ENCODE results near the gene MGLL.

Gene MGLL

DNA sequence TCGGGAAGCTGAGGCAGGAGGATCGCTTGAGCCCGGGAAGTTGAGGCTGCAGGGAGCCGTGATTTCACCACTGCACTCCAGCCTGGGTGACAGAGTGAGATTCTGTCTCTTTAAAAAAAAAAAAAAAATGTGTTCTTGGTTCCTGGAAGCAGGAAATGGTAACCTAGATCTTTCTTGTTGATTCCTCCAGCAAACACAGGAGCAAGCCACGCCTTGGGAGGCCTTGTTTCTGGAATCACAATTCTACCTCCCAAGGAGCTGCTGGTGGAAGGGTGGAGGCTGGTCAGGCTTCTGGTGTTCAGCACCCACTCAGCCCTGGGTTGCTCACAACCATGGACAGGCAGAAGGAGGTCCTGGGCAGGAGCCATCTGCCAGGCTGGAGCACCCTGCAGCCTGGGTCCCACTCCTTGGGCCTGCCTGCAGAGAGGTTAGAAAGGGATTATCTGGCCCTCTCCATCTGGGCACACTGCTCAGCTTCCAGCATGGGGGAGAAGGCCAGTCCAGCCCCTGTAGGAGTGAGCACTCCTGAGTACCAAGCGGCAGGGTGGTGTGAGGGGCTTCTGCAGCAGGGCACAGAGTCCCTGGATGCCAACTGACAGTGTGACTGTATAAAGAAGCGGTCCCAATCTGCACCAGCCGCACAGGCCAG lies 84.0 kb downstream of the MGLL start:
- Histone ChIP-seq H2AFZ (ENCODE audit: low read depth, low read length, severe bottlenecking) (no peak overlapping the region), H3K36me3 (ENCODE audit: low read length) (no peaks in the 10 kb centered on the region), H3K79me2 (ENCODE audit: insufficient read depth, low read length) (no peaks in the 10 kb centered on the region), H3K4me2 (ENCODE audit: low read depth, low read length, poor library complexity, severe bottlenecking) (no peak overlapping the region), H3K4me3 (ENCODE audit: insufficient read depth, low read length, poor library complexity, severe bottlenecking) (no peak overlapping the region), H4K20me1 (ENCODE audit: low read depth, low read length) (no peaks in the 10 kb centered on the region), H3F3A (ENCODE audit: insufficient read depth) (0 out of 2 replicates have a peak, but pooled peaks cover 10% of the 10 kb centered on the region), H3K9me3 (ENCODE audit: insufficient read depth, low read length) (no peaks in the 10 kb centered on the region), H3K27me3 (ENCODE audit: low read length) (no peaks in the 10 kb centered on the region), H3K9ac (ENCODE audit: low read length) (no peak overlapping the region), H3K9me2 (replicated peaks; ENCODE audit: insufficient read depth, low read length) (no peaks in the 10 kb centered on the region), H3K27ac (ENCODE audit: low read depth, low read length) (no peak overlapping the region)
- TF ChIP-seq, protein P1, sequence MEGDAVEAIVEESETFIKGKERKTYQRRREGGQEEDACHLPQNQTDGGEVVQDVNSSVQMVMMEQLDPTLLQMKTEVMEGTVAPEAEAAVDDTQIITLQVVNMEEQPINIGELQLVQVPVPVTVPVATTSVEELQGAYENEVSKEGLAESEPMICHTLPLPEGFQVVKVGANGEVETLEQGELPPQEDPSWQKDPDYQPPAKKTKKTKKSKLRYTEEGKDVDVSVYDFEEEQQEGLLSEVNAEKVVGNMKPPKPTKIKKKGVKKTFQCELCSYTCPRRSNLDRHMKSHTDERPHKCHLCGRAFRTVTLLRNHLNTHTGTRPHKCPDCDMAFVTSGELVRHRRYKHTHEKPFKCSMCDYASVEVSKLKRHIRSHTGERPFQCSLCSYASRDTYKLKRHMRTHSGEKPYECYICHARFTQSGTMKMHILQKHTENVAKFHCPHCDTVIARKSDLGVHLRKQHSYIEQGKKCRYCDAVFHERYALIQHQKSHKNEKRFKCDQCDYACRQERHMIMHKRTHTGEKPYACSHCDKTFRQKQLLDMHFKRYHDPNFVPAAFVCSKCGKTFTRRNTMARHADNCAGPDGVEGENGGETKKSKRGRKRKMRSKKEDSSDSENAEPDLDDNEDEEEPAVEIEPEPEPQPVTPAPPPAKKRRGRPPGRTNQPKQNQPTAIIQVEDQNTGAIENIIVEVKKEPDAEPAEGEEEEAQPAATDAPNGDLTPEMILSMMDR (IDR thresholded peaks at IDR 0.05; ENCODE audit: insufficient read depth, low read length, poor library complexity, severe bottlenecking), result no peak
- no peak for TF ChIP-seq EZH2phosphoT487 (conservative IDR thresholded peaks at IDR 0.05; ENCODE audit: low read length)

DNA sequence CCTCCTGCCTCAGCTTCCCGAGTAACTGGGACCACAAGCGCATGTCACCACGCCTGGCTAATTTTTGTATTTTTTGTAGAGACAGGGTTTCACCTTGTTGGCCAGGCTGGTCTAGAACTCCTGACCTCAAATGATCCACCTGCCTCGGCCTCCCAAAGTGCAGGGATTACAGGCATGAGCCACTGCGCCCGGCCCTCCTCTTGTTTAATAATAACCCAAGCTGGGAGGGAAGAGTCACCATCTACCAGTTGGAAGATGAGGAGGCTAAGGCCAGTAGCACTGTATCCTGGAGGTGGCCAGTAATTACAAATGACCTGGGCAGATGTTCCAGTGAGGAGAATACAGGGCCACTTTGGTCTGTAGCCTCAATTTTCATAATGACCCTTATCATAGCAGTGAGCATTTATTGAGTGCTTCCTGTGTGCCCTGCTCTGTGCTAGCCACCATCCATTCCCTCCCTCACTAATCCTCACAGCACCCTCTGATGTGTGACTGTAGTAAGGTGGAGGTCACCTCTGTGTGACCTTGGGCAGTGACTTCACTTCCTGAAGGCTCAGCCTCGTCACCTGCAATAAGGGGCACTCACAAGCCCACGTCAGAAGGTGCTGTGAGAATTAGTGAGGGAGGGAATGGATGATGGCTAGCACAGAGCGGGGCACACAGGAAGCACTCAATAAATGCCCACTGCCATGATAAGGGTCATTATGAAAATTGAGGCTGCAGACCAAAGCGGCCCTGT lies 85.3 kb downstream of the MGLL start:
- H3F3A ChIP-seq (ENCODE audit: insufficient read depth), result 0 out of 2 replicates have a peak, but pooled peaks cover 10% of the 10 kb centered on the region
- H3K9me2 ChIP-seq (replicated peaks; ENCODE audit: insufficient read depth, low read length), result no peaks in the 10 kb centered on the region
- no peaks in the 10 kb centered on the region for H3K27me3 ChIP-seq (ENCODE audit: low read length)
- H3K4me2 ChIP-seq (ENCODE audit: low read depth, low read length, poor library complexity, severe bottlenecking), result peak overlapping the region; percentile 66
- H4K20me1 ChIP-seq (ENCODE audit: low read depth, low read length), result no peaks in the 10 kb centered on the region
- H3K9me3 ChIP-seq (ENCODE audit: insufficient read depth, low read length), result no peaks in the 10 kb centered on the region
- H3K36me3 ChIP-seq (ENCODE audit: low read length), result no peaks in the 10 kb centered on the region
- H3K27ac ChIP-seq (ENCODE audit: low read depth, low read length), result peak overlapping the region; percentile 86
- H3K4me3 ChIP-seq (ENCODE audit: insufficient read depth, low read length, poor library complexity, severe bottlenecking), result no peak overlapping the region
- H2AFZ ChIP-seq (ENCODE audit: low read depth, low read length, severe bottlenecking), result no peak overlapping the region
- no peak for TF ChIP-seq EZH2phosphoT487 (conservative IDR thresholded peaks at IDR 0.05; ENCODE audit: low read length)
- TF ChIP-seq, protein P1 (IDR thresholded peaks at IDR 0.05; ENCODE audit: insufficient read depth, low read length, poor library complexity, severe bottlenecking), result no peak
- H3K9ac ChIP-seq (ENCODE audit: low read length), result no peak overlapping the region
- H3K79me2 ChIP-seq (ENCODE audit: insufficient read depth, low read length), result no peaks in the 10 kb centered on the region

DNA sequence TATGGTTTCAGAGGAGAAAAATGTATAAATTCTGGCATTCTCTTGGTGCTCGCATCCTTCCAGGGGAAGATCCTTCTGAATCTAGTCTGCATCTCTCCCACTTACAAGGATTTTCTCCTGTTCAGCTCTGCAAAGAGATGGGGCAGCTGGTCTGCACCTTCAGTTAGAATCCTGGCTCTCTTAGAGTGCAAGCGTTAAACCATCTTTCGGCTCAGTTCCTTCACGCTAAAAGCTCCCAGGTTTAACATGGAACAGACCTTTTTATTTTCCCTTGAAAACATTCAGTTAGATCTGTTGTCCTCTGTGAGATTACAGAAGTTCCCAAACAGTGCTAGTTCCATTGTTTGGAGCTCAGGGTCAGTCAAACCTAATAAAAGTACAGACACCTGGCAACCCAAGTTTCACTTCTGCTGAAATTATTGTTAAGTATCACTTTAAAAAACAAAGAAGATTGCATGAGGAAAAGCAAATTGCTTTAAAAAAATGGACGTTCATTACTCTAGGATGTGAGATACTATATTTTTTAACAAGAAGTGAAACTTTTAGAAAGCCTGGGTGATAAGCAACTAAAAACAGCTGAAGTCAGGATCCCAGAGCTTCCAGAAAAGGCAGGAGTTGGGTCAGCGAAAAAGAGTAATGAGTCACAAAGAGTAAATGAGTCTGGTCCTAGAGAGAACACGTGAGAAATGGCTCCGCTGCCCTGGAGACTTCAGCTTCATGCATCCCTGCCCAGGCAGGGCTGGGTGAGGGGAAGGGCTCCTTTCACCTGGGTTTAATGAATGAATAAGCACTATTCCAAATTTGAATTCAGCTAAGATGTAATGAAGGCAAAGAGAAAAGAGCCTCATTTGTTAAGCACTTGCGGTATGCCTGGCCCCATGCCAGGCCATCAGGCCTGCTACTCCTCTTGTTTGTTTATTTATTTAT lies 86.3 kb downstream of the MGLL start:
- peak overlapping the region; percentile 38 for H3K9ac ChIP-seq (ENCODE audit: low read length)
- peak overlapping the region; percentile 59 for H2AFZ ChIP-seq (ENCODE audit: low read depth, low read length, severe bottlenecking)
- no peaks in the 10 kb centered on the region for H4K20me1 ChIP-seq (ENCODE audit: low read depth, low read length)
- H3K9me3 ChIP-seq (ENCODE audit: insufficient read depth, low read length), result no peaks in the 10 kb centered on the region
- H3K79me2 ChIP-seq (ENCODE audit: insufficient read depth, low read length), result no peaks in the 10 kb centered on the region
- H3F3A ChIP-seq (ENCODE audit: insufficient read depth), result 0 out of 2 replicates have a peak, but pooled peaks cover 10% of the 10 kb centered on the region
- H3K4me2 ChIP-seq (ENCODE audit: low read depth, low read length, poor library complexity, severe bottlenecking), result peak overlapping the region; percentile 66
- no peak for TF ChIP-seq EZH2phosphoT487 (conservative IDR thresholded peaks at IDR 0.05; ENCODE audit: low read length)
- TF ChIP-seq, protein P1 (IDR thresholded peaks at IDR 0.05; ENCODE audit: insufficient read depth, low read length, poor library complexity, severe bottlenecking), result no peak
- peak overlapping the region; percentile 86 for H3K27ac ChIP-seq (ENCODE audit: low read depth, low read length)
- no peaks in the 10 kb centered on the region for H3K36me3 ChIP-seq (ENCODE audit: low read length)
- no peaks in the 10 kb centered on the region for H3K9me2 ChIP-seq (replicated peaks; ENCODE audit: insufficient read depth, low read length)
- H3K4me3 ChIP-seq (ENCODE audit: insufficient read depth, low read length, poor library complexity, severe bottlenecking), result peak overlapping the region; percentile 50
- no peaks in the 10 kb centered on the region for H3K27me3 ChIP-seq (ENCODE audit: low read length)
